SU-DHL-6 (cell line): ENCODE results near the gene CAB39.

Experiments used
- H2AFZ ChIP-seq: fragments of 200-600 bp; sonication (generic); 2 replicates; pipeline ENCODE4 v1.6.1; 2014; ENCODE audit warnings: low read depth, mild to moderate bottlenecking, moderate library complexity, mixed read lengths, antibody characterized with exemption, low read length; ENCODE audit not compliant: severe bottlenecking
- H3F3A ChIP-seq: fragments of 200-600 bp; shearing (Covaris generic); 2 replicates; pipeline ENCODE4 v1.6.0; 2016; ENCODE audit warnings: antibody characterized with exemption, mild to moderate bottlenecking; ENCODE audit not compliant: insufficient read depth
- H3K27ac ChIP-seq: fragments of 200-600 bp; sonication (generic); 2 replicates; pipeline ENCODE4 v1.5.1; 2016; ENCODE audit warnings: low read depth, mild to moderate bottlenecking, low read length, moderate library complexity, mixed read lengths
- H3K27me3 ChIP-seq: fragments of 200-600 bp; sonication (generic), shearing (Covaris generic); 2 replicates; pipeline ENCODE4 v1.6.0; 2014; ENCODE audit warnings: mild to moderate bottlenecking, low read length
- H3K36me3 ChIP-seq: fragments of 200-600 bp; sonication (generic); 2 replicates; pipeline ENCODE4 v1.6.1; 2014; ENCODE audit warnings: mild to moderate bottlenecking, low read length, mixed read lengths
- H3K4me2 ChIP-seq: fragments of 300-600, 200-600 bp; shearing (Covaris generic), sonication (generic); 2 replicates; pipeline ENCODE4 v1.6.0; 2014; ENCODE audit warnings: low read length, low read depth, mild to moderate bottlenecking; ENCODE audit not compliant: poor library complexity, severe bottlenecking
- H3K4me3 ChIP-seq: fragments of 200-600 bp; sonication (generic); 2 replicates; pipeline ENCODE4 v1.5.1; 2014; ENCODE audit warnings: antibody characterized with exemption, low read length, mild to moderate bottlenecking, mixed read lengths; ENCODE audit not compliant: insufficient read depth, poor library complexity, severe bottlenecking
- H3K79me2 ChIP-seq: fragments of 200-600 bp; sonication (generic); 2 replicates; pipeline ENCODE4 v1.6.1; 2014; ENCODE audit warnings: mild to moderate bottlenecking, low read length, moderate library complexity; ENCODE audit not compliant: insufficient read depth
- H3K9ac ChIP-seq: fragments of 200-600 bp; sonication (generic); 2 replicates; pipeline ENCODE4 v1.7.0; 2014; ENCODE audit warnings: mild to moderate bottlenecking, low read length
- H3K9me2 ChIP-seq: fragments of 200-600 bp; sonication (generic); replicated peaks from 2 replicates; pipeline ENCODE4 v1.6.1; 2014; ENCODE audit warnings: low read length; ENCODE audit not compliant: insufficient read depth
- H3K9me3 ChIP-seq: fragments of 200-600 bp; sonication (generic); 2 replicates; pipeline ENCODE4 v1.6.1; 2014; ENCODE audit warnings: low read length, mixed read lengths; ENCODE audit not compliant: insufficient read depth
- H4K20me1 ChIP-seq: fragments of 200-600 bp; sonication (generic); 2 replicates; pipeline ENCODE4 v1.6.1; 2014; ENCODE audit warnings: low read depth, mild to moderate bottlenecking, antibody characterized with exemption, low read length, moderate library complexity, mixed read lengths
- EZH2phosphoT487 ChIP-seq: fragments of 200-600 bp; sonication (generic), shearing (Covaris generic); conservative IDR thresholded peaks from 2 replicates; pipeline ENCODE4 v1.6.1; 2018; ENCODE audit warnings: mild to moderate bottlenecking, antibody characterized with exemption, low read length, moderate library complexity, mixed read lengths
- TF ChIP-seq, protein P1 (sequence below): fragments of 200-600 bp; sonication (generic); IDR thresholded peaks from one replicate; pipeline ENCODE4 v1.5.1; 2017; ENCODE audit warnings: antibody characterized with exemption, mild to moderate bottlenecking, low read length, moderate library complexity; ENCODE audit not compliant: insufficient read depth, poor library complexity, severe bottlenecking

Gene CAB39

GRCh38 chr2:230671117-230671516 lies 41.5 kb upstream of the CAB39 start:
- TF ChIP-seq EZH2phosphoT487: no peak
- TF ChIP-seq, protein P1, sequence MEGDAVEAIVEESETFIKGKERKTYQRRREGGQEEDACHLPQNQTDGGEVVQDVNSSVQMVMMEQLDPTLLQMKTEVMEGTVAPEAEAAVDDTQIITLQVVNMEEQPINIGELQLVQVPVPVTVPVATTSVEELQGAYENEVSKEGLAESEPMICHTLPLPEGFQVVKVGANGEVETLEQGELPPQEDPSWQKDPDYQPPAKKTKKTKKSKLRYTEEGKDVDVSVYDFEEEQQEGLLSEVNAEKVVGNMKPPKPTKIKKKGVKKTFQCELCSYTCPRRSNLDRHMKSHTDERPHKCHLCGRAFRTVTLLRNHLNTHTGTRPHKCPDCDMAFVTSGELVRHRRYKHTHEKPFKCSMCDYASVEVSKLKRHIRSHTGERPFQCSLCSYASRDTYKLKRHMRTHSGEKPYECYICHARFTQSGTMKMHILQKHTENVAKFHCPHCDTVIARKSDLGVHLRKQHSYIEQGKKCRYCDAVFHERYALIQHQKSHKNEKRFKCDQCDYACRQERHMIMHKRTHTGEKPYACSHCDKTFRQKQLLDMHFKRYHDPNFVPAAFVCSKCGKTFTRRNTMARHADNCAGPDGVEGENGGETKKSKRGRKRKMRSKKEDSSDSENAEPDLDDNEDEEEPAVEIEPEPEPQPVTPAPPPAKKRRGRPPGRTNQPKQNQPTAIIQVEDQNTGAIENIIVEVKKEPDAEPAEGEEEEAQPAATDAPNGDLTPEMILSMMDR: no peak
- Histone ChIP-seq H3K27ac (no peak overlapping the region), H3K4me3 (no peak overlapping the region), H3K9me3 (no peaks in the 10 kb centered on the region), H3K9me2 (no peaks in the 10 kb centered on the region), H4K20me1 (no peaks in the 10 kb centered on the region), H3K4me2 (no peak overlapping the region), H3K9ac (no peak overlapping the region), H3K36me3 (no peaks in the 10 kb centered on the region), H3K79me2 (no peaks in the 10 kb centered on the region), H3F3A (peaks cover 3% of the 10 kb centered on the region; the same call in 1 of the 2 replicates), H2AFZ (no peak overlapping the region), H3K27me3 (no peaks in the 10 kb centered on the region)

- TF ChIP-seq, protein P1: no peak
- TF ChIP-seq EZH2phosphoT487: no peak
- H3F3A ChIP-seq: 0 out of 2 replicates have a peak, but pooled peaks cover 3% of the 10 kb centered on the region
- no peak overlapping the region for H3K4me3 ChIP-seq
- H3K4me2 ChIP-seq: no peak overlapping the region
- no peaks in the 10 kb centered on the region for H3K9me3 ChIP-seq
- H3K9ac ChIP-seq: no peak overlapping the region
- no peaks in the 10 kb centered on the region for H3K27me3 ChIP-seq
- no peaks in the 10 kb centered on the region for H3K36me3 ChIP-seq
- no peaks in the 10 kb centered on the region for H3K79me2 ChIP-seq
- no peak overlapping the region for H3K27ac ChIP-seq
- no peaks in the 10 kb centered on the region for H4K20me1 ChIP-seq
- H3K9me2 ChIP-seq: no peaks in the 10 kb centered on the region
- H2AFZ ChIP-seq: no peak overlapping the region
These were observed 39.8 kb upstream of the CAB39 start for GRCh38 chr2:230672836-230673235.

DNA sequence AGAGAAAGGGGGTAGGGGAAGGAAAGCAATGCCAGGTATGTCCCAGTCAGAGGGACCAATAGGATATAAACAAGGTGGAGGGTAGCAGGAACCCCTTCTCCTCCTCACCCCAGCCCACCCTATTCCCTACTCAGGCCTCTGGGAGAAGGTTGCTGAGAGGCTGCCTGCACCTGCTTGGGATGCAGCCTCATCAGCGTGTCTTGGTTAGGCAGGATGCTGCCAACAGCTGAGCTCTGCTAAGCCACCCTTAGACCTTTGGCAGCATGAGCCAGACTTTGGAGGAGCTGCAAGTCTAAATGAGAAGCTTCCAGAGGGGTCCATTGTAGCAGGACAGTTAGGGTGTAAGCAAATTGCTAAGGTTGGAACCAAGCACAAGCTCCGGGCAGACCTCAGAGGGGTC lies 38.2 kb upstream of the CAB39 start:
- TF ChIP-seq, protein P1: no peak
- no peak for TF ChIP-seq EZH2phosphoT487
- no peaks in the 10 kb centered on the region for H4K20me1 ChIP-seq
- 0 out of 2 replicates have a peak, but pooled peaks cover under 1% of the 10 kb centered on the region for H3F3A ChIP-seq
- no peak overlapping the region for H3K9ac ChIP-seq
- no peaks in the 10 kb centered on the region for H3K27me3 ChIP-seq
- no peak overlapping the region for H3K4me3 ChIP-seq
- H3K79me2 ChIP-seq: no peaks in the 10 kb centered on the region
- no peak overlapping the region for H3K27ac ChIP-seq
- H3K36me3 ChIP-seq: no peaks in the 10 kb centered on the region
- no peaks in the 10 kb centered on the region for H3K9me3 ChIP-seq
- no peaks in the 10 kb centered on the region for H3K9me2 ChIP-seq
- H2AFZ ChIP-seq: no peak overlapping the region
- no peak overlapping the region for H3K4me2 ChIP-seq
